HepG2 (cell line): ENCODE results near the gene CTSA. TPM values are rescaled to one million over a fixed set of nuclear protein-coding genes. Genes with fewer than 3 reads are reported as not detected.

Source experiments
- ARID2 ChIP-seq: sonication (generic); formaldehyde crosslinking; IDR thresholded peaks from 2 replicates; pipeline ENCODE4 v1.8.1; 2022; ENCODE audit warnings: mild to moderate bottlenecking, missing genetic modification reagents, borderline replicate concordance
- CAMTA2 ChIP-seq: sonication (generic); formaldehyde crosslinking; IDR thresholded peaks from 2 replicates; pipeline ENCODE4 v1.4.0; 2020; ENCODE audit warnings: mild to moderate bottlenecking, missing genetic modification reagents, borderline replicate concordance
- DNMT1 ChIP-seq: sonication (generic); formaldehyde crosslinking; IDR thresholded peaks from 2 replicates; pipeline ENCODE4 v1.5.1; 2020; ENCODE audit warnings: mild to moderate bottlenecking, missing genetic modification reagents
- FIP1L1 ChIP-seq: fragments of 200-400 bp; formaldehyde crosslinking; IDR thresholded peaks from 2 replicates; pipeline ENCODE4 v1.6.1; 2018; ENCODE audit warnings: low read depth, mild to moderate bottlenecking, low read length, moderate library complexity, borderline replicate concordance; ENCODE audit not compliant: insufficient read depth
- HNF4A ChIP-seq: sonication (generic); formaldehyde crosslinking; IDR thresholded peaks from 2 replicates; pipeline ENCODE4 v1.4.0; 2020; ENCODE audit warnings: missing genetic modification reagents
- PTBP1 ChIP-seq: fragments of 200-400 bp; formaldehyde crosslinking; IDR thresholded peaks from 2 replicates; pipeline ENCODE4 v1.6.1; 2018; ENCODE audit warnings: low read length, low read depth; ENCODE audit not compliant: poor library complexity, severe bottlenecking
- SP140L ChIP-seq: sonication (generic); formaldehyde crosslinking; IDR thresholded peaks from 2 replicates; pipeline ENCODE4 v1.4.0; 2020; ENCODE audit warnings: missing genetic modification reagents, borderline replicate concordance
- ZBTB38 ChIP-seq: sonication (generic); formaldehyde crosslinking; IDR thresholded peaks from 2 replicates; pipeline ENCODE4 v1.5.1; 2020; ENCODE audit warnings: mild to moderate bottlenecking, missing genetic modification reagents
- ZFP1 ChIP-seq: IDR thresholded peaks from 2 replicates; pipeline ENCODE4 v1.6.1; 2016
- ZNF136 ChIP-seq: sonication (generic); formaldehyde crosslinking; IDR thresholded peaks from 2 replicates; pipeline ENCODE4 v1.8.1; 2022; ENCODE audit warnings: low read depth, mild to moderate bottlenecking, moderate library complexity, missing genetic modification reagents
- ZNF296 ChIP-seq: sonication (generic); formaldehyde crosslinking; conservative IDR thresholded peaks from 2 replicates; pipeline ENCODE4 v1.5.0; 2020; ENCODE audit warnings: mild to moderate bottlenecking, missing genetic modification reagents
- ZNF775 ChIP-seq: sonication (generic); formaldehyde crosslinking; IDR thresholded peaks from 2 replicates; pipeline ENCODE4 v1.4.0; 2020; ENCODE audit warnings: missing genetic modification reagents, mild to moderate bottlenecking, moderate library complexity, borderline replicate concordance
- ZNF782 ChIP-seq: sonication (generic); formaldehyde crosslinking; IDR thresholded peaks from 2 replicates; pipeline ENCODE4 v1.4.0; 2020; ENCODE audit warnings: missing genetic modification reagents, mild to moderate bottlenecking, borderline replicate concordance
- ZNF891 ChIP-seq: sonication (generic); formaldehyde crosslinking; IDR thresholded peaks from 2 replicates; pipeline ENCODE4 v1.5.0; 2020; ENCODE audit warnings: mild to moderate bottlenecking, missing genetic modification reagents
- polyA plus RNA-seq, 8 experiments: library from polyadenylated mRNA; depleted of rRNA in 3 of 8; stranded (reverse) in 7 of 8; unstranded in 1 of 8; fragments of >200 nt; fragmentation: Illumina TruSeq in 4 of 8; extraction: Trizol in 4 of 8; gene quantifications; 2 replicates each; pipeline versions ENCODE4 v1.2.1 to v1.2.3, GENCODE V29; 2011 to 2016; ENCODE audit warnings: low read depth in 4 of 8, missing spikeins in 1 of 8, mixed read lengths in 1 of 8; ENCODE audit not compliant: insufficient read depth in 1 of 8
- total RNA-seq, 5 experiments: library from RNA; depleted of rRNA; stranded (reverse); fragments of >200 nt; fragmentation: Illumina TruSeq; extraction: Trizol; gene quantifications; 2 replicates each; pipeline ENCODE4 v1.2.3, GENCODE V29; 2016; ENCODE audit warnings: low read depth in 1 of 5
- TF ChIP-seq, protein P1 (sequence below): IDR thresholded peaks from 2 replicates; pipeline ENCODE4 v1.6.1; 2012; ENCODE audit warnings: inconsistent platforms
- TF ChIP-seq, protein P2 (sequence below): IDR thresholded peaks from 2 replicates; pipeline ENCODE4 v1.6.1; 2016; ENCODE audit warnings: low read depth, missing genetic modification reagents, missing compliant biosample characterization
- TF ChIP-seq, protein P3 (sequence below): IDR thresholded peaks from 2 replicates; pipeline ENCODE4 v1.6.1; 2018; ENCODE audit warnings: missing genetic modification reagents
- TF ChIP-seq, protein P4 (sequence below): sonication (generic); formaldehyde crosslinking; IDR thresholded peaks from 2 replicates; pipeline ENCODE4 v1.4.0; 2020; ENCODE audit warnings: mild to moderate bottlenecking, missing genetic modification reagents
- TF ChIP-seq, protein P5 (sequence below): sonication (generic); formaldehyde crosslinking; IDR thresholded peaks from 2 replicates; pipeline ENCODE4 v1.5.0; 2020; ENCODE audit warnings: missing genetic modification reagents

CTSA gene
- total and polyA plus RNA-seq, 2 of the 13 experiments (the other 11 are each of a cell fraction or from before 2014, with no cell fraction given) = 202 to 231 TPM

DNA sequence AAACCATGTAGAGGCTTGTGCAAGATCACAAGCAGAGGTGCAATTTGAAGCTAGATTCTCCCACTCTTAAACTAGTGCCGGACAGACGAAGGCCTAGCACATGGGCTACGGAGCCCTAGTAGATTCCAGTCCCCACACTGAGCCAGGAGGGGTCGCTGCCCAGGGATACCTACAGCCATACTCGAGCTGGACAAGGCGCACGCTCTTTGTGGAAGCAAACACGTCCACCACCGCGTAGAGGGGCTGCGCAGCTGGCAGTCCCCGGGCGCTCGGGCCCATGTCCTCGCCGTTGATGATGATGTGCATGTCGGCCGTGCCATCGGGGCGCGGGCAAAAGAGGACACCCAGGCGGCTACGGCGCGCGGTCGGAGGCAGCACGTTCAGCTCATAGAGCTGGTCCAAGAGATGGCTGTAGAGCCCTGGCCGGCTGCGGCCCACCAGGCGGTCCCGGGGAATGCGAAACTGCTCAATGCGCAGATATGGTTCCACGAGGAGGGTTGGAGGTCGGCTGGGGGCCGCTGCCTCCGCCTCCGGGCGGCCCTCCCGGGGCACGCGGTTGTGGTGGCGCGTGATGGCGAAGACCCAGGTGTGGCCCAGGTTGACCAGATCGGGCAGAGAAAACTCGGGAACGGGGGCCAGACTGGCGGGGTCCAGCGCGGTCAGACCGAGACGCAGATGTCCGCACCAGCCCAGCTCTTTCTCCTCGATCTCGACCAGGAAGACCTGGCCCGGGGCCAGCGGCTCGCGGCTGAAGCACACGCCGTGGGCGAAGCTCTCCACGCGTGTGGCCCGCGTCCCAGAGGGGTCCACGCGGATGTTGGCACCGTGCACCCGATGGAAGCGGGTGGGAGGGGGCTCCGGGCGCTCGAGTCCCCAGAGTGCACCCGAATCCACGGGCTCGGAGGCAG, 804 bp upstream of the CTSA start (continued):
- TF ChIP-seq, protein P1, sequence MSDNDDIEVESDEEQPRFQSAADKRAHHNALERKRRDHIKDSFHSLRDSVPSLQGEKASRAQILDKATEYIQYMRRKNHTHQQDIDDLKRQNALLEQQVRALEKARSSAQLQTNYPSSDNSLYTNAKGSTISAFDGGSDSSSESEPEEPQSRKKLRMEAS = peak; percentile 97
- TF ChIP-seq FIP1L1 (no peak), ZBTB38 (CRISPR knock-in tag) (no peak; the same call in 1 of the 2 replicates), ZNF891 (no peak), PTBP1 (no peak), ARID2 (CRISPR knock-in tag) (no peak), ZNF136 (peak; percentile 91; the same call in 1 of the 2 replicates), HNF4A (CRISPR knock-in tag) (peak; percentile 48), CAMTA2 (CRISPR knock-in tag) (peak; percentile 92; the same call in 1 of the 2 replicates), SP140L (CRISPR knock-in tag) (peak; percentile 82; the same call in 1 of the 2 replicates), ZFP1 (CRISPR knock-in tag) (0 out of 2 replicates have a peak, but pooled peaks have one; percentile 47), ZNF296 (CRISPR knock-in tag) (no peak), DNMT1 (no peak), ZNF782 (CRISPR knock-in tag) (no peak; the same call in 1 of the 2 replicates), ZNF775 (CRISPR knock-in tag) (no peak)
- TF ChIP-seq, protein P2, sequence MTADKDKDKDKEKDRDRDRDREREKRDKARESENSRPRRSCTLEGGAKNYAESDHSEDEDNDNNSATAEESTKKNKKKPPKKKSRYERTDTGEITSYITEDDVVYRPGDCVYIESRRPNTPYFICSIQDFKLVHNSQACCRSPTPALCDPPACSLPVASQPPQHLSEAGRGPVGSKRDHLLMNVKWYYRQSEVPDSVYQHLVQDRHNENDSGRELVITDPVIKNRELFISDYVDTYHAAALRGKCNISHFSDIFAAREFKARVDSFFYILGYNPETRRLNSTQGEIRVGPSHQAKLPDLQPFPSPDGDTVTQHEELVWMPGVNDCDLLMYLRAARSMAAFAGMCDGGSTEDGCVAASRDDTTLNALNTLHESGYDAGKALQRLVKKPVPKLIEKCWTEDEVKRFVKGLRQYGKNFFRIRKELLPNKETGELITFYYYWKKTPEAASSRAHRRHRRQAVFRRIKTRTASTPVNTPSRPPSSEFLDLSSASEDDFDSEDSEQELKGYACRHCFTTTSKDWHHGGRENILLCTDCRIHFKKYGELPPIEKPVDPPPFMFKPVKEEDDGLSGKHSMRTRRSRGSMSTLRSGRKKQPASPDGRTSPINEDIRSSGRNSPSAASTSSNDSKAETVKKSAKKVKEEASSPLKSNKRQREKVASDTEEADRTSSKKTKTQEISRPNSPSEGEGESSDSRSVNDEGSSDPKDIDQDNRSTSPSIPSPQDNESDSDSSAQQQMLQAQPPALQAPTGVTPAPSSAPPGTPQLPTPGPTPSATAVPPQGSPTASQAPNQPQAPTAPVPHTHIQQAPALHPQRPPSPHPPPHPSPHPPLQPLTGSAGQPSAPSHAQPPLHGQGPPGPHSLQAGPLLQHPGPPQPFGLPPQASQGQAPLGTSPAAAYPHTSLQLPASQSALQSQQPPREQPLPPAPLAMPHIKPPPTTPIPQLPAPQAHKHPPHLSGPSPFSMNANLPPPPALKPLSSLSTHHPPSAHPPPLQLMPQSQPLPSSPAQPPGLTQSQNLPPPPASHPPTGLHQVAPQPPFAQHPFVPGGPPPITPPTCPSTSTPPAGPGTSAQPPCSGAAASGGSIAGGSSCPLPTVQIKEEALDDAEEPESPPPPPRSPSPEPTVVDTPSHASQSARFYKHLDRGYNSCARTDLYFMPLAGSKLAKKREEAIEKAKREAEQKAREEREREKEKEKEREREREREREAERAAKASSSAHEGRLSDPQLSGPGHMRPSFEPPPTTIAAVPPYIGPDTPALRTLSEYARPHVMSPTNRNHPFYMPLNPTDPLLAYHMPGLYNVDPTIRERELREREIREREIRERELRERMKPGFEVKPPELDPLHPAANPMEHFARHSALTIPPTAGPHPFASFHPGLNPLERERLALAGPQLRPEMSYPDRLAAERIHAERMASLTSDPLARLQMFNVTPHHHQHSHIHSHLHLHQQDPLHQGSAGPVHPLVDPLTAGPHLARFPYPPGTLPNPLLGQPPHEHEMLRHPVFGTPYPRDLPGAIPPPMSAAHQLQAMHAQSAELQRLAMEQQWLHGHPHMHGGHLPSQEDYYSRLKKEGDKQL = no peak
- TF ChIP-seq, protein P3, sequence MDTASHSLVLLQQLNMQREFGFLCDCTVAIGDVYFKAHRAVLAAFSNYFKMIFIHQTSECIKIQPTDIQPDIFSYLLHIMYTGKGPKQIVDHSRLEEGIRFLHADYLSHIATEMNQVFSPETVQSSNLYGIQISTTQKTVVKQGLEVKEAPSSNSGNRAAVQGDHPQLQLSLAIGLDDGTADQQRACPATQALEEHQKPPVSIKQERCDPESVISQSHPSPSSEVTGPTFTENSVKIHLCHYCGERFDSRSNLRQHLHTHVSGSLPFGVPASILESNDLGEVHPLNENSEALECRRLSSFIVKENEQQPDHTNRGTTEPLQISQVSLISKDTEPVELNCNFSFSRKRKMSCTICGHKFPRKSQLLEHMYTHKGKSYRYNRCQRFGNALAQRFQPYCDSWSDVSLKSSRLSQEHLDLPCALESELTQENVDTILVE (CRISPR knock-in tag) = peak; percentile 87
- TF ChIP-seq, protein P4, sequence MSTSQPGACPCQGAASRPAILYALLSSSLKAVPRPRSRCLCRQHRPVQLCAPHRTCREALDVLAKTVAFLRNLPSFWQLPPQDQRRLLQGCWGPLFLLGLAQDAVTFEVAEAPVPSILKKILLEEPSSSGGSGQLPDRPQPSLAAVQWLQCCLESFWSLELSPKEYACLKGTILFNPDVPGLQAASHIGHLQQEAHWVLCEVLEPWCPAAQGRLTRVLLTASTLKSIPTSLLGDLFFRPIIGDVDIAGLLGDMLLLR (CRISPR knock-in tag) = peak; percentile 94; the same call in 1 of the 2 replicates
- TF ChIP-seq, protein P5, sequence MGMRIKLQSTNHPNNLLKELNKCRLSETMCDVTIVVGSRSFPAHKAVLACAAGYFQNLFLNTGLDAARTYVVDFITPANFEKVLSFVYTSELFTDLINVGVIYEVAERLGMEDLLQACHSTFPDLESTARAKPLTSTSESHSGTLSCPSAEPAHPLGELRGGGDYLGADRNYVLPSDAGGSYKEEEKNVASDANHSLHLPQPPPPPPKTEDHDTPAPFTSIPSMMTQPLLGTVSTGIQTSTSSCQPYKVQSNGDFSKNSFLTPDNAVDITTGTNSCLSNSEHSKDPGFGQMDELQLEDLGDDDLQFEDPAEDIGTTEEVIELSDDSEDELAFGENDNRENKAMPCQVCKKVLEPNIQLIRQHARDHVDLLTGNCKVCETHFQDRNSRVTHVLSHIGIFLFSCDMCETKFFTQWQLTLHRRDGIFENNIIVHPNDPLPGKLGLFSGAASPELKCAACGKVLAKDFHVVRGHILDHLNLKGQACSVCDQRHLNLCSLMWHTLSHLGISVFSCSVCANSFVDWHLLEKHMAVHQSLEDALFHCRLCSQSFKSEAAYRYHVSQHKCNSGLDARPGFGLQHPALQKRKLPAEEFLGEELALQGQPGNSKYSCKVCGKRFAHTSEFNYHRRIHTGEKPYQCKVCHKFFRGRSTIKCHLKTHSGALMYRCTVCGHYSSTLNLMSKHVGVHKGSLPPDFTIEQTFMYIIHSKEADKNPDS (CRISPR knock-in tag) = peak; percentile 57; the same call in 1 of the 2 replicates
